ENCODE results near the gene PAPOLG.

PAPOLG gene

DNA sequence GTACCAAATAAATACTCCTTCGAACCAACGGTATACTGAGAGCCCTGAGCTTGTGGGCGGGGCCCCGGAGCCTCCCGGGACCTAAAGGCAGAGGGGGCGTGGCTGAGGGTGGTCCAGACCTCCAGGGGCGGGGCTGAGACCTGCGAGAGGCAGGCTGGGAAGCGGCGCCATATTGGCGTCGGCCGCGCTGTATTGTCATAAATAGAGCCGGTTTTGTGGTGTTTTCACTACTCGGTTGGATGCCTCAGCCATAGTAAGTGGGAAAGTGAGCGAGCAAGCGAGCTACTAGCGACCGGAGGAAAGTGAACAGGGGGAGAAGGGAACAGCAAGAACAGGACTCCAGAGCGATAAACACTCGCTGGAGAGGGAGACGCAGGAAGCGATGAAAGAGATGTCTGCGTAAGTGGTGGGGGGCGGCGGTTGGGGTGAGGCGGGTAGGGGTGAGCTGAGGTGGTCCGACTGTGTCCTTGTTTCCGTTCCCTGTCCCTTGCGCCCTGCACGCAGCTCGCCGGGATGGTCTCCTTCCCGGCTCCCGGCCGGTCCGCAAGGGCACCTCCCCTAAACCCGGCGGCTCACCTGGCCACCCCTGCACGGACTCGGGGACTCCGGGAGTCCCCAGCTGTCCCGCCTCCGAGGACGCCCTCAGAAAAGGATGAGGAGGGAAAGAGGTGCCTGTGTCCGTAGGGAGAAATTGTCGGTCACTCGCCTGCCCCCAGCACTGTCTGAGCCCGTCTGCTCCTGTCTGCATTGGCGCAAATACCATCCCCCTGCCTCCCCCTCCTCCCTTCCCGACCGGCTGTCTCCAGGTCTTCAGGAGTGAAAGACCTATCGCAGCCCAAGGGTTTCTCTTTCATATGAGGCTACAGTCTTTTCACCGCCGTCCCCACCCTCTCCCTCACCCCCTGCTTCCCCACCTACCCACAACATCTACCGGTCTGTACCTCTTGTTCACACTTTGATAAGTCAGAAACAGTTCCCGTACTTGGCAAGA, at the start of gene PAPOLG:
Gene PAPOLG, plus strand, starts transcription at position 172 of the 991 bp plus-strand sequence. Its CDS starts 211 bp downstream, at position 383.
- DNase-seq = peak; percentile 91 to 98

DNA sequence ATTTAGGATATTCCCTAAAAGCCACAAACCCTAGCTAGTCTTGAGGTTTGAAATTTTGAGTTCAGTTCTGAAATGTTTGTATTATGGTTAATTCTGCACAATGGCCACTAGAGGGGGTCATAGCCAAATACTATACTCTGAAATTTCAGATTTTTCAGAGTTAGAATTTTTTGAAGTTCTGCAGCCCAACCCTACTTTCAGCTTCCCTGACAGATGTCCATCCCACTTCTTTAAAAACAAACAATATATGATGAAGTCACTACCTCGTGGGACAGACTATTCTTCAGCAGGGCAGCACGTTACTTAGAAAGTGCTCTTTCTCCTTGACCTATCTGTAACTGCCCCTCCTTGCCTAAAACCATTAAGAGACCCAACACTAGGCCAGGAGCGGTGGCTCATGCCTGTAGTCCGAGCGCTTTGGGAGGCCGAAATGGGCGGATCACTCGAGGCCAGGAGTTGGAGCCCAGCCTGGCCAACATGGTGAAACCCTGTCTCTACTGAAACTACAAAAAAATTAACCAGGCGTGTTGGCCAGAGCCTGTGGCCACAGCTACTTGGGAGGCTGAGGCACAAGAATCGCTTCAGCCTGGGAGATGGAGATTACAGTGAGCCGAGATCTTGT, 48.2 kb upstream of the PAPOLG start:
- DNase-seq = peak; percentile 75 to 89

DNA sequence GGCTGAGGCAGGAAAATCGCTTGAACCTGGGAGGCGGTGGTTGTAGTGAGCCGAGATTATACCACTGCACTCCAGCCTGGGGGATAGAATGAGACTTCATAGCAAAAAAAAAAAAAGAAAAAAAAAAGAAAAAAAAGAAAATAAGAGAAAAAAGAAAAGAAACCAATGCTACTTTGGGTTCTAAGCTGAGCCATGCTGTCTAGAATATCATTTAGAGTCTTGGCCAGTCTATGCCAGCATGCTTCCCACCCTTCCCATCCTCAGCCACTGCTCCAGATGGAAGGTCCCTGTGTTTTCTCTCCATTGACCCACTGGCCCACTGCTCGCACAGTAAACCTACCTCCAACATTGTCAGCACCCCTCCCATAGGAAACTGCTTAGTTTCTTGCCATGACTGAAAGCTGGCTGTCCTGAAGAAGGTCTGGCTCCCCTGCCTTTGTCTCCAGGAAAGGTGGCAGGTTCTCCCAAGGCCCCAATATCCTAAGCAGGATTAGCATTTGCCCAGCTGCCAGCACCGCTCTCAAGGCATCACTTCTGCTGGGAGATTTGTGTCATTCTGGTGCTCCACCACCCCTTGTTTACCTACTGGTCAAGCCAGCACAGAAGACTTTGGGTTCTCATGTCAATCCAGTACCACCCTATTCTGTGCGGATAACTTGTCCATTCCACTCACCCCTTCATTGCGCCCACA, 47.3 kb upstream of the PAPOLG start:
- DNase-seq = no peak

DNA sequence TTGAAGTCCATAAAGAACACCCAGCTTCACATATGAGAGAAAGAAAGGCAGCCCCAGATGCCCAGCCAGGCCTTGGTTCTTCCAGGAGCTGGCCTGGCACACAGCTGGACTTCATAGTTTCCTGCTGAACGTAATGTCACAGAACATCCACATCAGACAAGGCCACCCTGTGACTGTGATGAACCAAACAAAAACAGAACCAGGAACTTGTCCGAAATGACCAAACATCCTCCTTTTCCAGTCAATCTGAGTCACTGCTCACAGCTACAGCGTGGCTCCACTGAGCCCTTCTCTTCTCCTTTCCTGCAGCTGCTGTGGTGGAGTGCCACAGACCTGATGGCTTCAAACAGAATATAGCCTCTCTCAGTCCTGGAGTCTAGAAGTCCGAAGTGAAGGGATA, 45.4 kb upstream of the PAPOLG start:
- peak; percentile 88 to 93 for DNase-seq

DNA sequence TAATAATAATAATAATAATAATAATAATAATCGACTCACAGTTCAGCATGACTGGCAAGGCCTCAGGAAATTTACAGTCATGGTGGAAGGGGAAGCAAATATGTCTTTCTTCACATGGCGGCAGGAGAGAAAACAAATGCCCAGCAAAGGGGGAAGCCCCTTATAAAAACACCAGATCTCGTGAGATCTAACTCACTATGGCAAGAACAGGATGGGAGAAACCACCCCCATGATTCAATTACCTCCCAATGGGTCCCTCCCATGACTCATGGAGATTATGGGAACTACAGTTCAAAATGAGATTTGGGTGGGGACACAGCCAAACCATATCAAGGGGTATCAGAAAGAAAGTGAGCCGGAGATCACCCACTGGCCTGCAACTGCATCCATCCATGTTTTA, 40.5 kb upstream of the PAPOLG start:
- peak; percentile 16 to 28 for DNase-seq

DNA sequence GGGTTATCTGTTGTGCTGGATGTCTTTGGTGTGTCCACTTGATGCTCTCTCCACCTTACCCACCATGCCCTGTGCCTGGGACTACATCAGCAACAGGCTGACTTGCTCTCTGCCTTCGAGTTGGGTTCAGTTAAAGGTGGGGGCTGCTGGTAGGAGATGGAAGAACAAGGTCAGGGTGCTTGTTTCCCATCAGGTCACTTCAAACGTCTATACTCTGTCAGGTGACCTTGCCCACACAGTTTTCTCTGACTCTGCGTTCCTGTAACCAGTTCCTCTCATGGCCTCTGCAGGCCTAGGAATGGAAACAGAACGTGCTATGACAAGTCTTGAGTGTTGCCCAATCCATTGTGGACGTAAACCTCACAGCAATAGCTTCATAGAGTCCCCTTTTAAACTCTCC, 38.4 kb upstream of the PAPOLG start:
- peak; percentile 81 to 84 for DNase-seq

DNA sequence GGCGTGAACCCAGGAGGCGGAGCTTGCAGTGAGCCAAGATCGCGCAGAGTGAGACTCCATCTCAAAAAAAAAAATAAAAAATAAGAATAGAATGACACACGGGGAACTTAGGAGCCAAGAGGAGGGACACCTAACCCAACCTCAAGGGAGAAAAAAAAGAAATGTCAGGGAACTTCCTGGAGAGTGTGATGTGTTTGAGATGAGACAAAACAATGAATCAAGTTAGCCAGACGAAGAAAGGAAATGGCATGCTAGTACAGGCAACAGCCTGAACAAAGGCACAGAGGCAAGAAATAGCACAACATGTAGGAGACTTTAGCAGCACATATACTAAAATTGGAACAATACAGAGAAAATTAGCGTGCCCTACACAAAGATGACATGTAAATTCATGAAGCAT, 36.7 kb upstream of the PAPOLG start:
- no peak for DNase-seq

DNA sequence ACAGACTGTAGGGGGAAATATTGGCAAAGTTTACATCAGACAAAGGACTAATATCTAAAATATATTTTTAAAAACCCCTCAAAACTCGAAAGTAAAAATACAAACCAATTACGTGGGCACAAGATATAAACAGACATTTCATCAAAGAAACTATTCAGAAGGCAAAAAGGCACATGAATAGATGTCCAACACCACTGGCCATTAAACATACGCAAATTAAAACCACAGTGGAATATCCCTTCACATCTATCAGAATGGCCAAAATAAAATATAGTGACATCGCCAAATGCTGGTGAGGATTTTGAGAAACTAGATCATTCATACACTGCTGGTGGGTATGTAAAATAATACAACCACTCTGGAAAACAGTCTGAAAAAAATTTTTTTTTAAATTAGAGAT, 30.6 kb upstream of the PAPOLG start:
- DNase-seq = no peak

DNA sequence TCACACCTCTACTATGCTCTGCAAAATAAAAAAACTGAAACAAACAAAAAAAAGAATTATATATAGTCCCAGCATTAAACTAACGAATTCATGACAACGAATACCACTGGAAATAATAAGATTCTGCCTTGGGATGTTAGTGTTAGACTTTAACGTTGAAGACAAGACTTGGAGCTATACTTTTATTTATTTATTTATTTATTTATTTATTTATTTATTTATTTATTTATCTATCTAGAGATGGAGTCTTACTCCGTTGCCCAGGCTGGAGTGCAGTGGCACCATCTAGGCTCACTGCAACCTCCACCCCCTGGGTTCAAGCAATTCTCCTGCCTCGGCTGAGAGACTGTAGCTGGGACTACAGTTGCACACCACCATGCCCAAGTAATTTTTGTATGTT, 27.2 kb upstream of the PAPOLG start:
- no peak for DNase-seq

DNA sequence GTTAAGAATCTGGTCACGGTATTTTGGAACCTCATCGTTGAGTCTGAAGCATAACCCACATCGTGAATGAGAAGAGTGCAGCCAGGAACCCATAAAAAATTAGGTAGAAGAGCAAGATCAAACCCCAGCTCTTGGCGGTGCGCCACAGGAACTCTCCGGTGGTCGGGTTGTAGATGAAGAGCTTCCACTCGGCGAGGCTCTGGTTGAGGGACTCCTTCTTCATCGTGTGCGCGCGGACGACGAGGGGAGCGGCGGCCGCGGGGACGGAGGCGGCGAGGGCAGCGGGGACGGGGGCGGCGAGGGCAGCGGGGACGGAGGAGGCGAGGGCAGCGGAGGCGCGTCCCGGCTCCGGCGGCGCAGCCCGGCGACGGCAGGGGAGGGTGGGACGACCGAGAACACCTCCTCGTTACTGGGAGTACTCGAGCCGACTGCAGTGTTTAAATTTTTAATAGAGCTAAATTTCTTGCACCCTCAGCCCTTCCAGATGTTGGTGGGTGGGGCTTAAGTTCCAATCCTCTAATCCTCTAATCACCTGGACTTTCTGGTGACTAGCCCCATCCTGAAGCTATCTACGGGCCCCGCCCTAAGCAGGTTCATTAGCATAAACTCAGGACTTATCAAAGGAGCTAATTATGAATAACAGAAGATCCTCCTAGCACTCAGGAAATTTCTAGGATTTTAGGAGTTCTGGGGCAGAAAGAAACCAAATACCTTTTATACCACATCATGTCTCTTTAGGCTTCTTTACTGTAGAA, 20.4 kb upstream of the PAPOLG start:
- no peak for DNase-seq

DNA sequence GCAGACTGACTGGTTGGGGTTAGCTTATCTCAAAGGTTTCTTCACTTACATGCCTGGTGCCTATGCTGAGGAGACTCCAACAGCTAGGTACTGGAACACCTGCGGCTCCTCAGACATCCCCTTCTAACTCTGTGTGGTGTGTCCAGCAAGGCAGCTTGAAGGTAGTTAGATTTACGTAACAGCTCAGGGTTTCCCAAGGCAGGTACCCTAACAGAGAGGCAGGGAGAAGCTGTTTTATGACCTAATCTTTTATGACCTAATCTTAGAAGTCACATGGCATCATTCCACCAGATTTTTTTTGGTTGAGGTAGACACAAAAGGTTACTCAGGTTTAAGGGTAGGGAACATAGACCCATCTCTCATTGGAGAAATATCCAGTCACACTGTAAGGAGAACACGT, 17.4 kb upstream of the PAPOLG start:
- DNase-seq = no peak

DNA sequence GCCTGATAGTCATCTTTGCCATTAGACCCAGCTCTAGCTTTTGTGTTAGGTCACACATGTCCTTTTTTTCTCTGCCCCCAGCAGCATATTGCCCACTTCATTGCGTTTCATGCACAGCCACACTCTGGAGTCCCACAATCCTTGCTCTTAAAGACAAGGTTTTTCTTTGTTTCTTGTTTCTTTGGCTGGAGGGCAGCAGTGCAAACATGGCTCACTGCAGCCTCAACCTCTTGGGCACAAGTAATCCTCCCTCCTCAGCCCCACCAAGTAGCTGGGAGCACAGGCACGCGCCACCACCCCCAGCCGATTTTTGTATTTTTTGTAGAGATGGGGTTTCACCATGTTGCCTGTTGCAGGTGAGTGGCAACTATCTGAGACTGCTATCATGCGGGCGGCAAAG, 16.9 kb upstream of the PAPOLG start:
- no peak for DNase-seq

DNA sequence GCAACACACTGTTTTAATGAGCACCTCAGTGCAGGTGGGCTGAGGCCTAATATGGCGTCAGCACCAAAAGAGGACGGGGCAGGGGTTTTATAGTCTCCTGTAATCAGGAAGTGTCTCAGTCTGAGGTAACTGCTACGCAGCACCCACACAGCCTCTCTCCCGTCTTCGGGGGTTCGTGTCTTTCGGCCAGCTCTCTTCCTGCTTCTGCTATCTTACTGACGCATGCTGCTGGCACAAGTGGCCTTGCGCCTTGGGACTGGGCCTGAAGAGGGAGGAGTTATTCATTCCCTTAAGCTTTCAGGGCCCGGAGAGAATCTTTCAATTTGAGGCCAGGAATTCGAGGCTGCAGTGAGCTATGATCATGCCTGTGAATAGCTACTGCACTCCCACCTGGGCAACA, 14.5 kb upstream of the PAPOLG start:
- DNase-seq = peak; percentile 9 to 42

DNA sequence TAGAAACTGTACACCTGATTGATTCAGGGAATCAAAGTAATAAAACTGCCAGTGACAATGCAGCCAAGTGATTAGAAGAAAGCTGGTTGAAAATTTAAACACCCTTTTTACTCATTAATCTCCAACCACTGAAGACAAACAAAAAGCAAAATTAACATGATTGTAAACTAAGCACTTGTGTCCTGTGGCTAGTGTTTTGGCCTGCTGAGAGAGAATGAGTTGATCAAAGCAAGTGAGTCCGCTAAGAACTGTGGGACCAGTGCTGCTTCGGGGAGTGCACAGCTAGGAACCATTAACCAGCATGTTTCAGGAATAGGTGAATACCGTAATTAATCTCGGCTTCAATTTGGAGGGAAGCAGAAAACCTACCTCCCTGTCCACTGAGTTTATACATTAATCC, 13.6 kb upstream of the PAPOLG start:
- no peak for DNase-seq

DNA sequence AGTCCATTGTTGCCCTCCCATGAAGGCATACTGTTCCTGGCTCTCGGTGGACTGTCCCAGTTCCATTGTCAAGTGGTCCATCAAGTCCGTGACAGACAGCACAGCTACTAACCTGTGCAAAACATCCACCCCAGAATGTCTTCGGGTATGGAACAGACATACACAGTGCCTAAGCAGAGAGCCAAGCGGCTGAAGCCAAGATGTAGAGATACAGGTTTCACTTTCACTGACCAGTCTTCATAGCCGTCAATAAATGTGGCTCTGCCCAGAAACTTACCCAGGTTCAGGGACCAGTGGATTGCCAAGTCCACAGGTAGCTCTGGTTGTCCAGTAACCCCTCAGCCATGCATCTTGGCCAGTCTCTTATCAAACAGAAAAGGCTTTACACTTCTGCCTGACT, 10.7 kb upstream of the PAPOLG start:
- DNase-seq = no peak

DNA sequence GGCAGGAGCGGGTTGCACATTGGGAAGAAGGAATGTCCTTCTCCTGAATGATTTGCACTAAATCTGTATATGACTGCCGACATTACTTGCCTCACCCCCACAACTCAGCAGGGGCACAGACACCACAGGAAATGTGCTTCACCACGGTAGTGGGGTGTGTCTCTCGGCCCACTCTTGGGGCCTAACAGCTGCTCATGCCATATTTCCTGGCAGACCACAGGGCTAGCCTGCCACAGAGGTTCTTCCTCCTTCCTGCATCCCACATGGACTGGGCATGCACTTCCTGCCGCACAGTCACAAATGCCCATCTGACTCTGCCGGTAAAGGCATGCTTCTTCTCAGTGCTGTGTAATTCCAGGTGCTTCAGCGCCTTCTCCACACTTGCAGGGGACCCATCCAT, 10.3 kb upstream of the PAPOLG start:
- DNase-seq = peak; percentile 31 to 51

DNA sequence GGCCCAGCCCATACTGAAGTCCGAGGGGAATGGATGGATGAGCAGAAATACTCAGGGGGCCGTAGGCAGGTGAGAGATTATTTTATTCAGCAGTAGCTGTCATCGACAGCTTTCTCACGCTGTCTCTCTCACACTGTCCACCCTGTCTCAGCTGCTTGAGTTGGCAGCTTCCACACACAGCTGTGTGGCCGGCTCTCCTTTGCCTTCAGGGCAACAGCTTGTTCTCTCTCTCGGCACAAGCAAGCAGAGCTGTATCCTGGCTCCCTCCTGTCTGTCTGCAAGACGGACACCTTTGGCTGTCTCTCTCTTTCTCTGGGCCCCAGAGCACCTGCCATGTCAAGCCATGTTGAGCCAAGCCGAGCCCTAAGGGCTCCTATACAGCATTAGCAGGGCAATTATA, 9.8 kb upstream of the PAPOLG start:
- no peak for DNase-seq

DNA sequence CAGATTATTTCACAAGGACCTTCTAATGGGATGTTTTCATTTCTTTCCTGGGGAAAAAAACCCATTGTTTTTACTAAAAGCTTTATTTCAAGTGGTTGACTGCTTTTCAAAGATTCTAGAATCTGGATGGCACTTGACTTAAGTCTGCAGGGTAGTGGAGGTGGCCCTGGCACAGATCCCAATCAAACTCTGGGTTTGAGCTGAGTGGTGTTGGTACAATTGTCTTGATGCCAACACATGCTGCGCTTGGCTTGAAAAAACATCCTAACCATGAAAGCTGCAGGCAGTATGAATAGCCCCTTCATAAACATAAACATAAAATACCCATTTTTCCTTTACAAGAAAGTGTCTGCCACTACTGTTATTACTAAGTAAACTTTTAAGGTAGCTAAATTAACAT, 3.6 kb downstream of the PAPOLG start:
- DNase-seq = no peak

DNA sequence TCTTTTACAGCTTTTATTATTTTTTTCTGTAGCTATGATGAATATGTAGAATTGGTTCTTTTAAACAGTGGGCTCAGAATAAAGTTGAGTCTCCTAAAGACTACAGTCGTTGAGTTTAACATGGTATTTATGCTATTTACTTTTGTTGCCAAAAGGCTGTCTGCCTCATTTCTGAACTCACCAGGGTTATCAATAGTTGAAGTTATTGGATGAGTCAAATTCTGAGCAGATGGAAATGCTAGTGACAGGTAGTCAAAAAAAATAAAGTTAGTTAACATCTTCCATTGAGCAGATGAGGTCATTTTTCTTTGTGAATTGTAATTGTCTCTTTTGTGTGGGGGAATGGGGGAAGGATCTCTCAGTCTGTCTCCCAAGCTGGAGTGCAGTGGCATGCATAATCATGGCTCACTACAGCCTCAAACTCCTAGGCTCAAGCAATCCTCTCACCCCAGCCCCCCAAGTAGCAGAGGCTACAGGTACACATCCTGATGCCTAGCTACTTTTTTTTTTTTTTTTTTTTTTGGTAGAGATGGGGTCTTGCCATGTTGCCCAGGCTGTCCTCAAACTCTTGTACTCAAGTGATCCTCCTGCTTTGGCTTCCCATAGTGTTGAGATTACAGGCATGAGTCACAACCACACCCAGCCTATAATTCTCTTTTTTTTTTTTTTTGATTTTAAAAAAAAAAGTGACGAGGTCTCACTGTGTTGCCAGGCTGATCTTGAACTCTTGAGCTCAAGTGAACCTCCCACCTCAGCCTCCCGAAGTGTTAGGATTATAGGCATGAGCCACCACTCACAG, 8.9 kb downstream of the PAPOLG start:
- DNase-seq = peak in 1 of 2 donors; percentile 5

DNA sequence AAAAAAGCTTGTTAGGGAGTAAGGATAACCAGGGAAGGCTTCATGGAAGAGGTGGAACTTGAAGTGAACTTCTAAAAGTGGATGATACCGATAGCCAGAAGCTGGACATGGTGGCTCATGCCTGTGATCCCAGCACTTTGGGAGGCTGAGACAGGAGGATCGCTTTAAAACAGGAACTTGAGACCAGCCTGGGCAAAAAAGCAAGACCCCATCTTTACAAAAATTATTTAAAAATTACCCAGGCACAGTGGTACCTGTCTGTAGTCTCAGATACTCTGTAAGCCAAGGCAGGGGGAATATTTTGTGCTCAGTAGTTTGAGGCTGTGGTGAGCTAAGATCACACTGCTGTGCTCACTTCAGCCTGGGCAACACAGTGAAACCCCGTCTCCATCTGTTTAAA, 10.2 kb downstream of the PAPOLG start:
- no peak for DNase-seq

DNA sequence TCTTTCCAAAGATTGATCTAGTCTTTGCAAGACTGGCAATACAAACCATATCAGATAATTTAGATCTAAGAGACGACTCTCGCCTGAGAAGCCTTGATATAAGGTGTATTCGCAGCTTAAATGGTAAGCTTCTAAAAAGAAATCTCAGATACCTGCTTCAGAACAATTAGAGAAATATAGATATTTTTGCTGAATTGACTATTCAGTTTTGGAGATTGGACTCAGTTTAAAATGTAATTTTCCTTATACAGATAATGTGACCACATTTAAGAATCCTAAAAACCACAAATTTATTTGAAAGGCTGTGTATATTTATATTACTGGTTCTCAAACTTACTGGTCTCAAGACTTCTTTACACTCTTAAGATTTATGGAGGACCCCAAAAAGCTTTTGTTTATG, 15.4 kb downstream of the PAPOLG start:
- DNase-seq = no peak

DNA sequence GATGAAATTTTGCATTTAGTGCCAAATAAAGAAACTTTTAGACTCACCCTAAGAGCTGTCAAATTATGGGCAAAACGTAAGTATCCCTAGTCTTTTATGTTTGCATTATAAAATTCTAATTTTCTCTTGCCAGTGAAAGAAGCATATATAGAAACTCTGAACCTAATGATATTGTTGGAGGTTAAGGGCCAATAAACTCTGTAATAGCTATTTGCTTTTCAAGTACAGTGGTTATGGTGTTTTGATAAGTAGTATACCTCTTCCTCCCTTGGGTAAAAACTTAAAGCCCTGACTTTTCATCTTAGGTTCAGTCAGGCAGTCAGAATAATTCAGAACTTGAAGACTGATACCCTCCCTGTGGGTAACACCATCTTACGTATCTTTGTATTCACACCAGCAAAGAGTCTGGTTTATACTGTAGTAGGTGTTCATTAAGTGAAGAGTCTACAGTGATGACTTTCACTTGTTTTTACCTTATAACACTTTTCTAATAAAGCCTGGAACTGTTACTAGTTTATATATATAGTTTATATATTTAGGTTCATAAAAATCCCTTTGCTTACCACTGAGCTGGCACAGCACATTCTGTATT, 19.1 kb downstream of the PAPOLG start:
- no peak for DNase-seq

Measured in inflammatory macrophage treated with lipopolysaccharide for 1 hour (primary cell).